Right ventricle myocardium superior (tissue), 1 donor: ENCODE results near the gene NHSL1. TPM values are rescaled to one million over a fixed set of nuclear protein-coding genes. Genes with fewer than 3 reads are reported as not detected.

ENCODE experiments used
- ATAC-seq: fragments of 200-7000 bp; cut with Tn5 transposase; one replicate; pipeline ENCODE4 v1.9.1; 2020; ENCODE audit warnings: mild to moderate bottlenecking; ENCODE audit not compliant: poor library complexity
- DNase-seq: peaks from one replicate; pipeline ENCODE4 v3.0.0-alpha.2; 2020
- intact Hi-C: fragments of 100-400 bp; cut with DNase I; formaldehyde crosslinking; loops from one replicate; pipeline ENCODE4 v1.11.2; 2022
- long read RNA-seq: library from polyadenylated mRNA; unstranded; transcript quantifications from one replicate; pipeline ENCODE4 v2.0.0, GENCODE V29; 2021
- total RNA-seq: library from RNA; stranded (reverse); fragmentation: NEBNext Ultra II Directional; extraction: Animal tissue kit (Norgen Biotek cat#: 25700); gene quantifications from one replicate; pipeline ENCODE4 v1.2.1, GENCODE V29; 2021
- donor health status: DM: no; HTN: yes; CAD: no; lungs with severe emphysema.

The NHSL1 gene
- 44.2 TPM for total RNA-seq
- long read RNA-seq, partial matches to known transcripts: 25 of 27 reads
- long read RNA-seq, other reads (novel, unspliced or antisense): 2 of 27 reads

- intact Hi-C loops: no loop called here
- ATAC-seq (peak; percentile 62), DNase-seq (no peak)
Measured at GRCh38 chr6:138499303-138500018, at the start of gene NHSL1. TSS of gene NHSL1 (minus strand) at chr6:138499494. CDS start at chr6:138499290, 204 bp downstream.

GRCh38 chr6:138546733-138547185, 47.5 kb upstream of the NHSL1 start:
- no peak for ATAC-seq
- no peak for DNase-seq
- intact Hi-C loops: no loop called here

GRCh38 chr6:138545621-138545980, 46.3 kb upstream of the NHSL1 start:
- ATAC-seq (peak; percentile 94), DNase-seq (peak; percentile 92)
- intact Hi-C loops: no loop called here

GRCh38 chr6:138544501-138544900, 45.2 kb upstream of the NHSL1 start:
- ATAC-seq (no peak), DNase-seq (no peak)
- intact Hi-C loops: no loop called here

- ATAC-seq: no peak
- intact Hi-C loops: no loop called here
Measured at GRCh38 chr6:138543657-138544056, 44.4 kb upstream of the NHSL1 start.

DNA sequence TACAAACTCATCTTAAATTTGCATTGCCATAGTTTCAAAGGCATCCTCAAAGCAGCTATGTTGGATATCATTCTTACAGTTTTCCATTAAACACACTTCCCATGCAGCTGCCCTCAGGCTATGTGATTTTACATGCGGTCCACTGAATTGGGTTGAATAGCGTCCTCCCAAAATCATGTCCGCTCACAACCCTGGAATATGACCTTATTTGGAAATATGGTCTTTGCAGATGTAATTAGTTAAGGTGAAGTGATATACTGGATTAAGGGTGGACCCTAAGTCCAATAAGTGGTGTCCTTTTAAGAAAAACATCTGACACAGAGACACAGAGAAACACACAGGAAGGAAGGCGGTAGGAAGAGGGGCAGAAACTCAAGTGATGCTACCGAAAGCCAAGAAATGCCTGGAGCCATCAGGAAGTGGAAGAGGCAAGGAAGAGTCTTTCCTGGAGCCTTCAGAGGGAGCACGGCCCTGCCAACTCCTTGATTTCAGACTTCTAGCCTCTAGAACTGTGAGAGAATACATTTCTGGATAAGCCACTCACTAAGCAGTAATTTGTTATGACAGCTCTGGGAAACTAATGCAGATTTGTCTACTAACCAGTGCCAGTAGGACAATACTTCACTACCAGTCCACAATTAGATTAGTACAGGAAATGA, 42.7 kb upstream of the NHSL1 start:
- DNase-seq (no peak), ATAC-seq (no peak)
- intact Hi-C loops: no loop called here

More at GRCh38 chr6:138543657-138544056, 44.4 kb upstream of the NHSL1 start:
- no peak for DNase-seq

- peak; percentile 60 for ATAC-seq
- intact Hi-C loops: no loop called here
- DNase-seq: no peak
Measured at GRCh38 chr6:138540468-138540867, 41.2 kb upstream of the NHSL1 start.

DNA sequence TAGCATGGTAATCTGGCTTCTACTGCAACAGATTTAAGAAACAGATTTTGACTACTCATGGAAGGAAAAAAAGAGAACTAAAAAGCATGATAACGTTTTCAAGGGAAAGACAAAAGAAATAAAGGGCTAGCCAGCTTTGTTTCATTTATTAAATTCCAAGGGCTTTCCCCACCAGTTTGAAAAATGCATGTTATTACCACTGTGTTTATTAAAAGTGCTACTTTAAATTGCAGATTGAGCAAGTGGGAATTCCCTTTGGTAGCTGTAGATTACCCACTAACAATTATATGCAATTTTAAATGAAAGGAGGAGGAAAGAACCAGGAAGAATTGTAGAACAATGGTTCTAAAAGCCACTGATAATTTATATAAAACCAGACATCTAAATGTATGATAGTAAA, 40.6 kb upstream of the NHSL1 start:
- ATAC-seq: no peak
- intact Hi-C loops: no loop called here
- no peak for DNase-seq

DNA sequence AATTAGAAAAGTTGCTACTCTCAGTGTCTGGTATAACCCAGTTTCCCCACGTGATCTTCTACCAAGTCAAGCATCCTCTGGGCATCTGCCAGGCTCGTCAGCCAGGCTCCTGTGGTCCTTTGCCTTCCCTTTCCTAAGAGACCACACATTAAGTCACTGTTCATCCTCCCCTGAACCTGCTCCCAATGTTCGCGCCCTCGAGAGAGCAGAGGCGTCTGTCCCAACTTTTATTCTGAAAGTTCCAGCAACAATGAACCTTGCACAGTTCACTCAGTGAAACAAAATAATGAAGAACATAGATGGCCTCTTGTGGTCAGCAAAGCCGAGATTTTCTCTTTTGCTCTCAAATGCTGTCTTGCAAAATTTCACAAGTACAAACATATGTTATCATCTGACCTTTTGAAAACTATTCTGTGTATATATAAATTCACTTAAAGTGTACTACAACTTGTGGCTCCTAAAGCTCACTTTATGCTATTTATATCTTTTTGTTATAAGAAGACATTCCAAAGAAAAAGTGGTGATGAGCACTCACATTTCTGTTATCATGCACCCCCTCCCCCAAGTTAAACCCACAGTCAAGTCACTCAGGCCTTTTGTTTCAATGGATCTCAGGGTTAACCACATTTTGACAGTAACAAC, 39.2 kb upstream of the NHSL1 start:
- ATAC-seq (peak; percentile 35), DNase-seq (peak; percentile 72)
- intact Hi-C loops: no loop called here

DNA sequence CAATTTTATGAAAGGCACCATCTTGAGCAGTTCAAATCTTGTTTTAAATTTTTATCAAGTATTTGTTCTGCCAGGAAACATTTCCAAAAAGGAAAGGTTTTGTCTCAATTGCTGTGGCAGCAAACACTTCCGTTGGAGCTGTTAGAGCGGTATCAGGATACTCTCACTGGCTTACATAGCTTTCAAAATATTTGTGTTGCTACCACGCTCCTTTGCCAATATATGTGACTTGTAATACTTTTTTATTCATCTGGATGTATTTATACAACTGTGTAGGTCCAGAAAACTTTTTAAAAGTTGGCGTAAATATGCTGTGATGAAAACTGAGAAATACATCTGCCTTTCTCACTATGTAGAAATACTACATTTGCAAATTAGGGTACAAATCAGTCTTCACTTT, 37.8 kb upstream of the NHSL1 start:
- peak; percentile 51 for ATAC-seq

GRCh38 chr6:138535728-138536455, 36.6 kb upstream of the NHSL1 start:
- intact Hi-C loops: no loop called here
- ATAC-seq (peak; percentile 39), DNase-seq (no peak)

More for the DNA sequence above, 37.8 kb upstream of the NHSL1 start:
- no peak for DNase-seq
- intact Hi-C loops: no loop called here

DNA sequence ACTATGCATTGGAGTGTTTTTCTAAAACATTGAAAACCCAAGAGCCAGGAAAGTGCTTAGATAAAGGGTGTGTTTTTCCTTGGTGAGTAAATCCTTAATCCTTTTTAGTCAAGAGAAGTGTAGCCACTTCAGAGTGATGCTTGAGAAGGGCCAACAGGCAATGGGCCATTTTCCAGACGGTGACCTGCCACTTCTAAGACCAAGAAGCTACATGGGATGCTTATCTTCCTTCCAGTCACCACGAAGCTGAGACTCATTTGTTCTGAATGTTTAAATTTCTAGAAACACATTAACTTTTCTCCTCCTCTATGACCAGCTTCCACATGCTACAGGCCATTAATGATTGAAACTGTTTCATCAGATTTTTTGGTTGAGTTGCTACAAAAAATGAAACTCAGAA, 34.4 kb upstream of the NHSL1 start:
- DNase-seq (no peak), ATAC-seq (no peak)
- intact Hi-C loops: no loop called here

- DNase-seq (no peak), ATAC-seq (no peak)
- intact Hi-C loops: no loop called here
Measured at GRCh38 chr6:138531387-138531786, 32.1 kb upstream of the NHSL1 start.

GRCh38 chr6:138529478-138529877, 30.2 kb upstream of the NHSL1 start:
- no peak for DNase-seq
- peak; percentile 52 for ATAC-seq
- intact Hi-C loops: no loop called here

- ATAC-seq (no peak), DNase-seq (no peak)
- intact Hi-C loops: no loop called here
Measured at GRCh38 chr6:138528956-138529355, 29.7 kb upstream of the NHSL1 start.

DNA sequence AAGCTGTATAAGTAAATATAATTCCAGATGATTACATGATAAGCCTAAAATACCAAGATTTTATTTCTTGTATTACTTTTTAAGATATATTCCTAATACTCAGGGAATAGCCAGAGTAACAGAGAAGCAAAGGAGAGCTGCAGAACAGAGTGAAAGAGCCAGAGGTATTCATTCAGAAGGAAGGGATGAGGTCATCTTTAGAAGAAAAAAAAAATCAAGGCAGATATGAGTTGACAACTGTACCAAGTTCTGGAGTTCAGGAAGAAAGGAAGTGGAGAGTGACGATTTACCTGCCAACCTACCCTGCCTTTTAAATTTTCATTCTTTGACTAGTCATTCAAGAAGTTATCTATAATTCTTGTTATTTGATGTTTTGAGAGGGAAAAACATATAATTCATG, 28.8 kb upstream of the NHSL1 start:
- ATAC-seq (peak; percentile 49), DNase-seq (no peak)
- intact Hi-C loops: no loop called here

- ATAC-seq (peak; percentile 42), DNase-seq (no peak)
- intact Hi-C loops: no loop called here
Measured at GRCh38 chr6:138527411-138528088, 28.3 kb upstream of the NHSL1 start.

DNA sequence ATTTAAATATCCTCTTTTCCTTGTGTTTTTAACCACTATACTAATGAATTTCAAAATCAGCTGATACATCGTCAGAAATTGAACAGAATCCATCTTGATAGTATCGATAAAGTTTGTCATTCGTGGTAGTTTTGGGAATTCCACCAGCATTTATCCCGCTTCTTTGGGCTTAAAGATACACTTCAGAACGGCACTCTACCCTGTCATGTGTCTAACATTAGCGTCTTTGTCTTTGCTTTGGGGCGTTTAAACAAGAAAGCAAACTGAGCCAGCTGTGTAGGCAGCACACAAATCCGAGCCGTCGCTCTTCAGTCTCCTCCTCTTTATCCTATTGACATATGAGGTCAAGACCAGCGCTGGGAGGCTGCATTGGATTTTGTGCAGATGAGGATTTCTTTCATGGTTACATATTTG, 27.5 kb upstream of the NHSL1 start:
- ATAC-seq: peak; percentile 44
- intact Hi-C loops: no loop called here
- DNase-seq: no peak

GRCh38 chr6:138525355-138525754, 26.1 kb upstream of the NHSL1 start:
- DNase-seq: no peak
- ATAC-seq: no peak
- intact Hi-C loops: no loop called here
